ENCODE results near the gene EFL1. TPM values are rescaled to one million over a fixed set of nuclear protein-coding genes. Genes with fewer than 3 reads are reported as not detected.
A peak's percentile ranks its signal among the peaks of the same experiment; 100 is the strongest.

The EFL1 gene
- total RNA-seq, 1 donor = 22.9 TPM

DNA sequence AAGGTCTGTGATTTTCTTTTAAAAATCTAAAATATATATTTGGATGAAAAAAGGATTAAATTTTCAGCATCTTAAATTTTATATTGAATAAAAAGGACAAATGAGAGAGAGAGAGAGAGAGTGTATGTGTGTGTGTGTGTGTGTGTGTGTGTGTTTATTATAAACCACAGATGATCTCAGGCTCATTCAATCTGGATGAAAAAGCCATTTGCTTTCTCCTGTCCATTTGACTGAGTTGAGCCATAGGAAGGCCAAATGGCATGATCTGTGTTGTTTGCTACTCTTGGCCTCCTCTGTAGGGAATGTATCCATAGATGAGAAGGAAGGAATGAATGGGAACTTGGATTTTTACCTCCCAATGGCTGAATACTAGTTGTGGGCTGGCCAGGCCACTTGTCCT, 124.2 kb downstream of the EFL1 start:
- DNase-seq (ENCODE audit: low read depth) = no peak

DNA sequence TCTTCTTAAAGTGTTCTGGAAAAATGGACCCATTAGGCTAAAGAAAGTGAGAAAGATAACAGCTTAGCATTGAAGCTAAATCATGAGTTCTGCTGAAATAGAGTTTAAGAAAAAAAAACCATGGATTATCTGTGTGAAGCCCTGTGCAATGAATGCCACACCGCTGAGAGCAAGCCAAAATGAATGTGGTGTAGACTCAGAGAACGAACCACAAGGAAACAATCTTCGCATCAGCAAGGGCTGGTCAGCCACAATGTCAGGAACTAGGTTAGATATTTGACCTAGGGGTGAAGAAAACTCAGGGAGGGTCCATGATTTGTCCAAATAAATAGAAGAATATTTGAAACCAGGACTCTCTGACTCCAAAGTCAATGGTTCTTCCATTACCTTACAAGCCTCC, 125.3 kb downstream of the EFL1 start:
- TF ChIP-seq, protein P1, sequence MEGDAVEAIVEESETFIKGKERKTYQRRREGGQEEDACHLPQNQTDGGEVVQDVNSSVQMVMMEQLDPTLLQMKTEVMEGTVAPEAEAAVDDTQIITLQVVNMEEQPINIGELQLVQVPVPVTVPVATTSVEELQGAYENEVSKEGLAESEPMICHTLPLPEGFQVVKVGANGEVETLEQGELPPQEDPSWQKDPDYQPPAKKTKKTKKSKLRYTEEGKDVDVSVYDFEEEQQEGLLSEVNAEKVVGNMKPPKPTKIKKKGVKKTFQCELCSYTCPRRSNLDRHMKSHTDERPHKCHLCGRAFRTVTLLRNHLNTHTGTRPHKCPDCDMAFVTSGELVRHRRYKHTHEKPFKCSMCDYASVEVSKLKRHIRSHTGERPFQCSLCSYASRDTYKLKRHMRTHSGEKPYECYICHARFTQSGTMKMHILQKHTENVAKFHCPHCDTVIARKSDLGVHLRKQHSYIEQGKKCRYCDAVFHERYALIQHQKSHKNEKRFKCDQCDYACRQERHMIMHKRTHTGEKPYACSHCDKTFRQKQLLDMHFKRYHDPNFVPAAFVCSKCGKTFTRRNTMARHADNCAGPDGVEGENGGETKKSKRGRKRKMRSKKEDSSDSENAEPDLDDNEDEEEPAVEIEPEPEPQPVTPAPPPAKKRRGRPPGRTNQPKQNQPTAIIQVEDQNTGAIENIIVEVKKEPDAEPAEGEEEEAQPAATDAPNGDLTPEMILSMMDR (IDR thresholded peaks at IDR 0.05; ENCODE audit: insufficient read depth, low read depth, low read length) = no peak
- DNase-seq (ENCODE audit: low read depth) = no peak
- H3K4me3 ChIP-seq (ENCODE audit: low read depth, low read length) = no peak overlapping the region

More for the DNA sequence above, 124.2 kb downstream of the EFL1 start:
- H3K4me3 ChIP-seq (ENCODE audit: low read depth, low read length) = no peak overlapping the region
- TF ChIP-seq, protein P1 (IDR thresholded peaks at IDR 0.05; ENCODE audit: insufficient read depth, low read depth, low read length) = no peak

DNA sequence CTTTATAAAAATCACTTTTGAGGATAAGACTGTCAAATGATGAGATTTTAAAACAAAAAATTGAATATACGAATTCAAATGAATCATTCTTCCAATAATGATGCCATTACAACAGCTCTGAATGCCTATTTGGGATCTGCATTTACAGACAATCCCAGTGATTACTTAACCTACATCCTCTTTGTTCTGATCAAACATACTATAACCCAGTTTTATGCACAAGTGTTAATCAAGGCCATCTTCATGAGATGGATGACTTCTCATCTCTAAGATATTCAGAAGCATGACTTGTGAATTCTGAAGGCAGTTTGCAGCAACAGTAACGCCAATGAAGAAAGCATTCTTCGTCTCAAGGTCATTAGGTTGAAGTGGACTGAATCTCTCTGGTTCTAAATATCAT, 126.4 kb downstream of the EFL1 start:
- no peak overlapping the region for H3K4me3 ChIP-seq (ENCODE audit: low read depth, low read length)
- TF ChIP-seq, protein P1 (IDR thresholded peaks at IDR 0.05; ENCODE audit: insufficient read depth, low read depth, low read length) = no peak
- no peak for DNase-seq (ENCODE audit: low read depth)

DNA sequence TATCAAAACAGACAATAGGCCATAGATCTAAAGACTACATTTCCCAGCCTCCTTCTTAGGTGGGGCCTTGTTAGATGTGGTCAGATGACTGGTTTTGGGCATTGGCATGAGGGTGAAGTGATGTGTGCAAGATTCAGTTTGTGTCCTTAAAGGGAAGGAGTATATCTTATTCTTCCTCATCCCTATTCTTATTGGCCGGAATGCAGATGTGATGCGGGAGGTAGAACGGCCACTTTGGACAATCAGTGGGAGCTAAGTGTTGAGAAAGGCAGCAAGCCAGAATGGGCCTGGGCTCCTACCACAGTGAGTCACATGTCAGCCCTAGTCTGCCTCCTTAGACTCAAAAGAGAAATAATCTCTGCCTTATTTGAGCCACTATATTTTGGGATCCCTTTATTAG, 126.9 kb downstream of the EFL1 start:
- H3K4me3 ChIP-seq (ENCODE audit: low read depth, low read length) = no peak overlapping the region
- DNase-seq (ENCODE audit: low read depth) = no peak
- TF ChIP-seq, protein P1 (IDR thresholded peaks at IDR 0.05; ENCODE audit: insufficient read depth, low read depth, low read length) = no peak

DNA sequence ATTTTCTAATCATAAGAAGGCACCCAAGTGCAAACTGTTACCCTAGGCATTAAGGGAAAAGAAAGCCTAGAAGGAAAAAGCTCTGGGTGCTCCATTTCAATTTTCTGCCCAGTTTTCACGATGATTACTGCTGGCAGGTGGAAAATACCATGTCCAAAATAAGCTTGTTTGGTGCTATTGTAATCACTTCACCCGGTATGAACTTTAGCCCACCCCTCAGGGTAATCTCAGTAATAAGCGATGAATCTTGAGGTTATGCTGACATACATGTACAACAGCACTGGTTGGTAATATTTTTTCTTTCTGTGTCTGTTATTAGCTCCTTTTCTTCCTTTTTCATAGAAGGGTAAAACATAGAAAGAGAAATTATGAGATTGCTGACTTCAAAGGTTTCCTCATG, 128.1 kb downstream of the EFL1 start:
- no peak overlapping the region for H3K4me3 ChIP-seq (ENCODE audit: low read depth, low read length)
- DNase-seq (ENCODE audit: low read depth) = no peak
- TF ChIP-seq, protein P1 (IDR thresholded peaks at IDR 0.05; ENCODE audit: insufficient read depth, low read depth, low read length) = no peak

DNA sequence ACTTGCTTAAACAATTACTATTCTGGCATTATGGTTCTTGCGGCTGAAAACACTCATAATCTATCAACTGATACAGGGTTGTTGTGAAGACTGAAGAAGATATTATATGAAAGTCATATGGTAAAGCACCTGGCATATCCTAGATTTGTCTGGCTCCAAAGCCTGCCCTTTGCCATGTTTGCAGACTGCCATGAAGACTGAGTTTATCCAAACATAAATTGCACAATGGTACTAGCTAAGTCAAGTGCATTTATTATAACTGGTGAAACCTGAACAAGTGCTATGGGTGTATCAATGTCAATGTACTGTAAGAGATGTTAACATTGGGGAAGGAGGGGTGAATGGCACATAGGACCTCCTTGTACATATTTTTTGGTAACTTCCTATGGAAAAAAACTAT, 129.3 kb downstream of the EFL1 start:
- no peak for DNase-seq (ENCODE audit: low read depth)

DNA sequence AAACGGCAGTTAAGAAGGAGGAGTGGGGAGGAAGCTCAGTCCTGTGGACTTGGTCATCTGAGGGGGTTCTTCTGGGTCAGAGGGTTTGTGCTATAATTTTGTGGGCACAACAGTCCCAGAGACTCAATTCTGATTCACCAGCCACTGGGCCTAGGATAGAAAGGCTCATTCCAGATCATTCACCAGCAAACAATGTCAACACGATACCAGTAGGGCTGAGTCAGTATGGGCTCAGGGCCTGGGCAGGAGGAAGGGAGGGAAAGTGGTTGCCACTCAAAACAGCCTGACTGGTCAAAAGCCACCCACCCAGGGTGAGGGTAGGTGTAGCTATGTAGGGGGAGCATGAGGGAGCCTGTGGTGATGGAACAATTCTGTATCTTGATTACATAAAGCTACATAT, 129.8 kb downstream of the EFL1 start:
- TF ChIP-seq, protein P1 (IDR thresholded peaks at IDR 0.05; ENCODE audit: insufficient read depth, low read depth, low read length) = no peak
- no peak overlapping the region for H3K4me3 ChIP-seq (ENCODE audit: low read depth, low read length)
- peak; percentile 69 for DNase-seq (ENCODE audit: low read depth)

More for the DNA sequence above, 129.3 kb downstream of the EFL1 start:
- TF ChIP-seq, protein P1 (IDR thresholded peaks at IDR 0.05; ENCODE audit: insufficient read depth, low read depth, low read length) = no peak
- no peak overlapping the region for H3K4me3 ChIP-seq (ENCODE audit: low read depth, low read length)
